WTC11 (cell line): ENCODE results near the gene ERG28.

Source experiments
- CREB1 ChIP-seq: sonication (generic); formaldehyde crosslinking; IDR thresholded peaks from 2 replicates; pipeline ENCODE4 v1.8.0; 2023; ENCODE audit warnings: mild to moderate bottlenecking, missing genetic modification reagents
- ELF4 ChIP-seq: sonication (generic); formaldehyde crosslinking; IDR thresholded peaks from 2 replicates; pipeline ENCODE4 v1.8.1; 2022; ENCODE audit warnings: low read depth, mild to moderate bottlenecking, moderate library complexity, missing genetic modification reagents
- GABPB1 ChIP-seq: sonication (generic); formaldehyde crosslinking; IDR thresholded peaks from 2 replicates; pipeline ENCODE4 v1.8.1; 2023; ENCODE audit warnings: mild to moderate bottlenecking, missing genetic modification reagents
- JUN ChIP-seq: sonication (generic); formaldehyde crosslinking; IDR thresholded peaks from 2 replicates; pipeline ENCODE4 v1.8.0; 2023; ENCODE audit warnings: mild to moderate bottlenecking, missing genetic modification reagents
- RELA ChIP-seq: sonication (generic); formaldehyde crosslinking; IDR thresholded peaks from 2 replicates; pipeline ENCODE4 v1.8.1; 2022; ENCODE audit warnings: missing genetic modification reagents, mild to moderate bottlenecking, borderline replicate concordance
- SMAD3 ChIP-seq: sonication (generic); formaldehyde crosslinking; IDR thresholded peaks from 2 replicates; pipeline ENCODE4 v1.8.0; 2022; ENCODE audit warnings: missing genetic modification reagents, mild to moderate bottlenecking, borderline replicate concordance
- TEAD4 ChIP-seq: sonication (generic); formaldehyde crosslinking; IDR thresholded peaks from 2 replicates; pipeline ENCODE4 v1.8.0; 2022; ENCODE audit warnings: mild to moderate bottlenecking, missing genetic modification reagents
- TF ChIP-seq, protein P1 (sequence below): sonication (generic); formaldehyde crosslinking; IDR thresholded peaks from 2 replicates; pipeline ENCODE4 v1.8.1; 2023; ENCODE audit warnings: mild to moderate bottlenecking, missing genetic modification reagents, borderline replicate concordance
- TF ChIP-seq, protein P2 (sequence below): fragments of 200-600 bp; IDR thresholded peaks from 2 replicates; pipeline ENCODE4 v1.8.0; 2022; ENCODE audit warnings: antibody characterized with exemption
- TF ChIP-seq, protein P3 (sequence below): sonication (generic); formaldehyde crosslinking; IDR thresholded peaks from 2 replicates; pipeline ENCODE4 v1.8.0; 2022; ENCODE audit warnings: mild to moderate bottlenecking, missing genetic modification reagents

DNA sequence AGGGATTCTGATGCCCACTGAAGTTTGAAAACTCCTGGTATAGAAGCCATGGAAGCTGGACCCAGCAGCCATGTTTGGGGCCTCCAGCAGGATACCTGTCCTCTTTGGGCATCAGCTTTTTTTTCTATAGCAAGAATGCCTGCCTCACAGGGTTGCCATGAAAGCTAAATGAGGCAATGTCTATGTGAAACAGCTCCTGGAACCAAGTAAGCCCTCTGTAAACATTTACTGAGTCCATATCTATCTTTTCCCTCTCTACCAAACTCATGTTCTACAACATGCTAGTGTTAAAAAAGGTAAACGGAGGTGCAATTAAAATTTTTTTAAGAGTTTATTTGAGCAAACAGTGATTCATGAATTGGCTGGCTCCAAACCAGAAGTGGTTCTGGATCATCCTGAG lies 53.6 kb downstream of the ERG28 start:
- TF ChIP-seq, protein P1, sequence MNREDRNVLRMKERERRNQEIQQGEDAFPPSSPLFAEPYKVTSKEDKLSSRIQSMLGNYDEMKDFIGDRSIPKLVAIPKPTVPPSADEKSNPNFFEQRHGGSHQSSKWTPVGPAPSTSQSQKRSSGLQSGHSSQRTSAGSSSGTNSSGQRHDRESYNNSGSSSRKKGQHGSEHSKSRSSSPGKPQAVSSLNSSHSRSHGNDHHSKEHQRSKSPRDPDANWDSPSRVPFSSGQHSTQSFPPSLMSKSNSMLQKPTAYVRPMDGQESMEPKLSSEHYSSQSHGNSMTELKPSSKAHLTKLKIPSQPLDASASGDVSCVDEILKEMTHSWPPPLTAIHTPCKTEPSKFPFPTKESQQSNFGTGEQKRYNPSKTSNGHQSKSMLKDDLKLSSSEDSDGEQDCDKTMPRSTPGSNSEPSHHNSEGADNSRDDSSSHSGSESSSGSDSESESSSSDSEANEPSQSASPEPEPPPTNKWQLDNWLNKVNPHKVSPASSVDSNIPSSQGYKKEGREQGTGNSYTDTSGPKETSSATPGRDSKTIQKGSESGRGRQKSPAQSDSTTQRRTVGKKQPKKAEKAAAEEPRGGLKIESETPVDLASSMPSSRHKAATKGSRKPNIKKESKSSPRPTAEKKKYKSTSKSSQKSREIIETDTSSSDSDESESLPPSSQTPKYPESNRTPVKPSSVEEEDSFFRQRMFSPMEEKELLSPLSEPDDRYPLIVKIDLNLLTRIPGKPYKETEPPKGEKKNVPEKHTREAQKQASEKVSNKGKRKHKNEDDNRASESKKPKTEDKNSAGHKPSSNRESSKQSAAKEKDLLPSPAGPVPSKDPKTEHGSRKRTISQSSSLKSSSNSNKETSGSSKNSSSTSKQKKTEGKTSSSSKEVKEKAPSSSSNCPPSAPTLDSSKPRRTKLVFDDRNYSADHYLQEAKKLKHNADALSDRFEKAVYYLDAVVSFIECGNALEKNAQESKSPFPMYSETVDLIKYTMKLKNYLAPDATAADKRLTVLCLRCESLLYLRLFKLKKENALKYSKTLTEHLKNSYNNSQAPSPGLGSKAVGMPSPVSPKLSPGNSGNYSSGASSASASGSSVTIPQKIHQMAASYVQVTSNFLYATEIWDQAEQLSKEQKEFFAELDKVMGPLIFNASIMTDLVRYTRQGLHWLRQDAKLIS (CRISPR knock-in tag) = no peak
- TF ChIP-seq, protein P2, sequence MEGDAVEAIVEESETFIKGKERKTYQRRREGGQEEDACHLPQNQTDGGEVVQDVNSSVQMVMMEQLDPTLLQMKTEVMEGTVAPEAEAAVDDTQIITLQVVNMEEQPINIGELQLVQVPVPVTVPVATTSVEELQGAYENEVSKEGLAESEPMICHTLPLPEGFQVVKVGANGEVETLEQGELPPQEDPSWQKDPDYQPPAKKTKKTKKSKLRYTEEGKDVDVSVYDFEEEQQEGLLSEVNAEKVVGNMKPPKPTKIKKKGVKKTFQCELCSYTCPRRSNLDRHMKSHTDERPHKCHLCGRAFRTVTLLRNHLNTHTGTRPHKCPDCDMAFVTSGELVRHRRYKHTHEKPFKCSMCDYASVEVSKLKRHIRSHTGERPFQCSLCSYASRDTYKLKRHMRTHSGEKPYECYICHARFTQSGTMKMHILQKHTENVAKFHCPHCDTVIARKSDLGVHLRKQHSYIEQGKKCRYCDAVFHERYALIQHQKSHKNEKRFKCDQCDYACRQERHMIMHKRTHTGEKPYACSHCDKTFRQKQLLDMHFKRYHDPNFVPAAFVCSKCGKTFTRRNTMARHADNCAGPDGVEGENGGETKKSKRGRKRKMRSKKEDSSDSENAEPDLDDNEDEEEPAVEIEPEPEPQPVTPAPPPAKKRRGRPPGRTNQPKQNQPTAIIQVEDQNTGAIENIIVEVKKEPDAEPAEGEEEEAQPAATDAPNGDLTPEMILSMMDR = no peak
- TF ChIP-seq CREB1 (no peak), TEAD4 (no peak), RELA (no peak), ELF4 (CRISPR knock-in tag) (no peak), SMAD3 (CRISPR knock-in tag) (no peak), GABPB1 (CRISPR knock-in tag) (no peak), JUN (no peak)
- TF ChIP-seq, protein P3, sequence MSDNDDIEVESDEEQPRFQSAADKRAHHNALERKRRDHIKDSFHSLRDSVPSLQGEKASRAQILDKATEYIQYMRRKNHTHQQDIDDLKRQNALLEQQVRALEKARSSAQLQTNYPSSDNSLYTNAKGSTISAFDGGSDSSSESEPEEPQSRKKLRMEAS (CRISPR knock-in tag) = no peak
